ENCODE data around the gene RAD51B.

GRCh38 chr14:67934087-67934486 is 114.5 kb downstream of the RAD51B start:
- TF ChIP-seq, protein P1, sequence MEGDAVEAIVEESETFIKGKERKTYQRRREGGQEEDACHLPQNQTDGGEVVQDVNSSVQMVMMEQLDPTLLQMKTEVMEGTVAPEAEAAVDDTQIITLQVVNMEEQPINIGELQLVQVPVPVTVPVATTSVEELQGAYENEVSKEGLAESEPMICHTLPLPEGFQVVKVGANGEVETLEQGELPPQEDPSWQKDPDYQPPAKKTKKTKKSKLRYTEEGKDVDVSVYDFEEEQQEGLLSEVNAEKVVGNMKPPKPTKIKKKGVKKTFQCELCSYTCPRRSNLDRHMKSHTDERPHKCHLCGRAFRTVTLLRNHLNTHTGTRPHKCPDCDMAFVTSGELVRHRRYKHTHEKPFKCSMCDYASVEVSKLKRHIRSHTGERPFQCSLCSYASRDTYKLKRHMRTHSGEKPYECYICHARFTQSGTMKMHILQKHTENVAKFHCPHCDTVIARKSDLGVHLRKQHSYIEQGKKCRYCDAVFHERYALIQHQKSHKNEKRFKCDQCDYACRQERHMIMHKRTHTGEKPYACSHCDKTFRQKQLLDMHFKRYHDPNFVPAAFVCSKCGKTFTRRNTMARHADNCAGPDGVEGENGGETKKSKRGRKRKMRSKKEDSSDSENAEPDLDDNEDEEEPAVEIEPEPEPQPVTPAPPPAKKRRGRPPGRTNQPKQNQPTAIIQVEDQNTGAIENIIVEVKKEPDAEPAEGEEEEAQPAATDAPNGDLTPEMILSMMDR (IDR thresholded peaks at IDR 0.05): peak; percentile 64 to 91 (median 86)
- TF ChIP-seq POLR2A (IDR thresholded peaks at IDR 0.05): no peak
